Panc1 (cell line): ENCODE results near the gene CASTOR1.

Experiments used
- TCF7L2 ChIP-seq: IDR thresholded peaks from 2 replicates; pipeline ENCODE4 v1.6.1; 2011; ENCODE audit warnings: mild to moderate bottlenecking, low read depth, low read length, inconsistent platforms
- TF ChIP-seq, protein P1 (sequence below): fragments of 450-650 bp; IDR thresholded peaks from 2 replicates; pipeline ENCODE4 v1.5.1; 2017; ENCODE audit warnings: mild to moderate bottlenecking

- TF ChIP-seq, protein P1, sequence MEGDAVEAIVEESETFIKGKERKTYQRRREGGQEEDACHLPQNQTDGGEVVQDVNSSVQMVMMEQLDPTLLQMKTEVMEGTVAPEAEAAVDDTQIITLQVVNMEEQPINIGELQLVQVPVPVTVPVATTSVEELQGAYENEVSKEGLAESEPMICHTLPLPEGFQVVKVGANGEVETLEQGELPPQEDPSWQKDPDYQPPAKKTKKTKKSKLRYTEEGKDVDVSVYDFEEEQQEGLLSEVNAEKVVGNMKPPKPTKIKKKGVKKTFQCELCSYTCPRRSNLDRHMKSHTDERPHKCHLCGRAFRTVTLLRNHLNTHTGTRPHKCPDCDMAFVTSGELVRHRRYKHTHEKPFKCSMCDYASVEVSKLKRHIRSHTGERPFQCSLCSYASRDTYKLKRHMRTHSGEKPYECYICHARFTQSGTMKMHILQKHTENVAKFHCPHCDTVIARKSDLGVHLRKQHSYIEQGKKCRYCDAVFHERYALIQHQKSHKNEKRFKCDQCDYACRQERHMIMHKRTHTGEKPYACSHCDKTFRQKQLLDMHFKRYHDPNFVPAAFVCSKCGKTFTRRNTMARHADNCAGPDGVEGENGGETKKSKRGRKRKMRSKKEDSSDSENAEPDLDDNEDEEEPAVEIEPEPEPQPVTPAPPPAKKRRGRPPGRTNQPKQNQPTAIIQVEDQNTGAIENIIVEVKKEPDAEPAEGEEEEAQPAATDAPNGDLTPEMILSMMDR = no peak
- TF ChIP-seq TCF7L2 = no peak
Measured at GRCh38 chr22:30308518-30309230, 19.4 kb upstream of the CASTOR1 start.
